Sigmoid colon (tissue), 4 donors: ENCODE measurements around the gene PPP3R1.

Experiments
- CTCF ChIP-seq, 4 experiments: fragments of 450-650 bp in 3 of 4; fragments of 200-600 bp in 1 of 4; IDR thresholded peaks; one replicate each; pipeline ENCODE4 v1.5.1; 2016 to 2019; ENCODE audit warnings: antibody characterized with exemption in 4 of 4, mild to moderate bottlenecking in 3 of 4, moderate library complexity in 2 of 4
- EP300 ChIP-seq, 4 donors: sonication (generic); formaldehyde crosslinking; IDR thresholded peaks; one replicate each; pipeline ENCODE4 v1.6.1; 2017; ENCODE audit warnings: antibody characterized with exemption in 4 of 4
- POLR2A ChIP-seq, 2 donors: fragments of 450-650 bp; IDR thresholded peaks; one replicate each; pipeline ENCODE4 v1.6.1; 2016; ENCODE audit warnings: antibody characterized with exemption in 2 of 2, mild to moderate bottlenecking in 2 of 2, moderate library complexity in 2 of 2
- POLR2AphosphoS5 ChIP-seq, 4 donors: sonication (generic); formaldehyde crosslinking; IDR thresholded peaks; one replicate each; pipeline ENCODE4 v1.6.1; 2017; ENCODE audit warnings: antibody characterized with exemption in 4 of 4

DNA sequence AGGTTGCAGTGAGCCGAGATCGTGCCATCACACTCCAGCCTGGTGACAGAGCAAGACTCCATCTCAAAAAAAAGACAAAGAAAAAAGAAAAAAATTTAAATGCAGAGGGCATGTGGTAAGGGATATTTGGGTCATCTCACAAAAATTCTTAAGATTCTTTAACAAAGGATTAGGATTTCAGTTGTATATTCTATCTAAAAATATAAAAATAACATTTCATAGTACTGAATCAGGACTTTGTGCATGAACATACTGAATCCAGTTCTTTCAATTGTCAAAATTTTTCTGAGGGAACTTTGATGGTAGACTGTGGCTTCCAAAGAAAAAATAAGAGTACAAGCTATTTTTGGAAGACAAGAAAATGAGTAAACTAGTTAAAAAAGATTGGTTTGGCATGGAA, 6.5 kb upstream of the PPP3R1 start:
- TF ChIP-seq CTCF (IDR thresholded peaks at IDR 0.05) = no peak
- TF ChIP-seq POLR2AphosphoS5 (IDR thresholded peaks at IDR 0.05) = no peak
- no peak for TF ChIP-seq POLR2A (IDR thresholded peaks at IDR 0.05)
- no peak for TF ChIP-seq EP300 (IDR thresholded peaks at IDR 0.05)
